Natural killer cell treated with Interleukin-12 subunit alpha and Interleukin-12 subunit beta and Interleukin-15 and Interleukin-18, amount 100 ng/mL, for 72 hours (primary cell): ENCODE results near the gene ENDOG. TPM values are rescaled to one million over a fixed set of nuclear protein-coding genes. Genes with fewer than 3 reads are reported as not detected.
"Not testable (repeated sequence)": the region's sequence is repeated elsewhere in the genome, so short reads cannot be mapped to it uniquely, and the experiment has no call there.

Experiments used
- ATAC-seq, 2 donors: fragments of 150-1000 bp; cut with Tn5 transposase in 1 of 2; sonication (Bioruptor Pico), chemical (Tn5 transposase) in 1 of 2; 2 replicates each; pipeline ENCODE4 v1.10.0; 2021
- DNase-seq: peaks from one replicate; pipeline ENCODE4 v3.0.0; 2022; ENCODE audit warnings: low spot score
- H3K27ac Mint-ChIP-seq, 2 donors: 1 replicate in 1 of 2; 2 replicates in 1 of 2; pipeline ENCODE4 v1.8.0; 2022; ENCODE audit warnings: mixed read lengths in 2 of 2, mild to moderate bottlenecking in 1 of 2, moderate library complexity in 1 of 2
- H3K27me3 Mint-ChIP-seq, 2 donors: 1 replicate in 1 of 2; 2 replicates in 1 of 2; pipeline ENCODE4 v1.8.0; 2022; ENCODE audit warnings: mixed read lengths in 2 of 2
- H3K36me3 Mint-ChIP-seq: one replicate; pipeline ENCODE4 v1.8.0; 2022; ENCODE audit warnings: mixed read lengths
- H3K4me1 Mint-ChIP-seq, 2 donors: 1 replicate in 1 of 2; 2 replicates in 1 of 2; pipeline ENCODE4 v1.8.0; 2022; ENCODE audit warnings: low read depth in 2 of 2, mixed read lengths in 2 of 2, mild to moderate bottlenecking in 1 of 2
- H3K4me3 Mint-ChIP-seq: one replicate; pipeline ENCODE4 v1.8.0; 2022; ENCODE audit warnings: mixed read lengths
- H3K9me3 Mint-ChIP-seq: 2 replicates; pipeline ENCODE4 v1.8.0; 2022; ENCODE audit warnings: mixed read lengths
- total RNA-seq, 2 donors: library from RNA; stranded (reverse); gene quantifications; one replicate each; pipeline ENCODE4 v1.2.3, GENCODE V29; 2022

ENDOG gene
- total RNA-seq, 2 donors from 2014 or later, result 18.4 to 23.7 TPM

DNA sequence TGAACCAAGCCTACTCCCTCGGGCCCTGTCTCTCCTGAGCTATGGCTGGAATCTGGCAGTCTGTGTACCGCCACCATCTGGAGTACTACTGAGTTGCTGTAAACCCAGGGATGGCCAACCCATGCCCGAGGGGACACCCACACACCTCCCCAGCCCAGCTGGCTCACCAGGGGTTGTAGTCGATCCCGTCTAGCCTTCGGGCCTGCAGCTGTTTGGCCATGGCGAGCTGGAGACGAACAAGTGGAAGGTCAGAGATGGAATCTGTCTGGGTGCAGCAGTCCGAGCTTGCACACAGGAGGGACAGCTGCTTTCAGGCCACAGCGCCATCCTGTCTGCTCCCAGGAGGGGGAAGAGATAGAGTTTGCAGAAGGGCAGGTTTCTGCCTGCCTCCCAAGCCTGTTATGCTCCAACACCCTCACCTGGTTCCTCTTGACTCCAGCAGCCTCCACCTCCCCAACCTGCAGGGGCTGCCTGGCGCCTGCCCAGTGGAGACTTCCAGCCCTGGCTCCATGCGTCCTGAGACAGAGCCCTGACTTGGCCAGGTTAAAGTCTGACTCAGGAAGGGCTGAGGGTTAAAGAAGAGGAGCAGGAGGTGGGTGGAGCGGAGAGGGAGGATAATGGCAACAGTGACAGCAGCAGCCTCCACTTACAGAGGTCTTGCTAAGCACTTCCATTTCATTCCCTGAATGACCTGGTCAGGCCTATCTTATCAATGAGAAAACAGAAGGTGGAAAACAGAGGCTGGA, 27.1 kb downstream of the ENDOG start:
- DNase-seq (no peak), ATAC-seq (no peak)
- H3K27me3 Mint-ChIP-seq, result no peaks in the 10 kb centered on the region
- no peak overlapping the region for H3K4me3 Mint-ChIP-seq
- H3K9me3 Mint-ChIP-seq, result no peaks in the 10 kb centered on the region
- no peak overlapping the region for H3K27ac Mint-ChIP-seq
- no peaks in the 10 kb centered on the region for H3K36me3 Mint-ChIP-seq
- H3K4me1 Mint-ChIP-seq, result peaks cover 0 to 2% of the 10 kb centered on the region in 2 donors

DNA sequence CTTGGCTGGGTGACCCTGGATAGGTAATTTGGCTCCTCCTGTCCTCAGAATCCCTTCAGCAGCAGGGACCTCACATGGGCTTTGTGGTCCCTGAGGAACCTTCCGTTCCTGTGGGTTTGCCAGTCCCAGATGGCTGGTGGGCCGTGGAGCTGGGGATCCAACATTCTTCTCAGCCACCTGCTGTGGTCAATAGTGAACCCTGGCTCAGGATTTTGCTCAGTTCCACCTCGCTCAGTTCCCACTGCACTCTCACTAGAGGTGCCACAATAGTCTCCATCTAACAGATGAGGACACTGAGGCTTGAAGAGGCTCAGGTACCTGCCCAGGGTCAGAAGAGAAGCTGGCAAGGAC, 28.4 kb downstream of the ENDOG start:
- peaks cover 0 to 2% of the 10 kb centered on the region in 2 donors for H3K4me1 Mint-ChIP-seq
- DNase-seq (no peak), ATAC-seq (no peak)
- no peak overlapping the region for H3K4me3 Mint-ChIP-seq
- H3K9me3 Mint-ChIP-seq, result peaks cover 8% of the 10 kb centered on the region
- H3K27me3 Mint-ChIP-seq, result no peaks in the 10 kb centered on the region
- H3K27ac Mint-ChIP-seq, result no peak overlapping the region
- peaks cover 10% of the 10 kb centered on the region for H3K36me3 Mint-ChIP-seq

DNA sequence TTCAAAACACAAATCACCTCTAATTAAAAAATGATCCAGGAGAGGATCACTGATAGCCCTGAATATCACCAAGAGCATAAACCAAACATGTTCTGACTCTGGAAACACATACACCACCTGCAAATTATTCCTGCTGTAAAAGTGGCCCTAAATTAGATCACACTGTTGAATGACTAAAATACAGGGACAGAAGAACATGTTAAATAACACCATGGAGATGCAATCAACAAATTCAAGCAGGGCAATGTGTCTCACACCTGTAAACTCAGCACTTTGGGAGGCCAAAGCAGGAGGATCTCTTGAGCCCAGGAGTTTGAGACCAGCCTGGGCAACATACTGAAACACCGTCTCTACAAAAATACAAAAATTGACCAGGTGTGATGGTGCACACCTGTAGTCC, 29.5 kb downstream of the ENDOG start:
- ATAC-seq, result no peak
- no peak overlapping the region for H3K27ac Mint-ChIP-seq

DNA sequence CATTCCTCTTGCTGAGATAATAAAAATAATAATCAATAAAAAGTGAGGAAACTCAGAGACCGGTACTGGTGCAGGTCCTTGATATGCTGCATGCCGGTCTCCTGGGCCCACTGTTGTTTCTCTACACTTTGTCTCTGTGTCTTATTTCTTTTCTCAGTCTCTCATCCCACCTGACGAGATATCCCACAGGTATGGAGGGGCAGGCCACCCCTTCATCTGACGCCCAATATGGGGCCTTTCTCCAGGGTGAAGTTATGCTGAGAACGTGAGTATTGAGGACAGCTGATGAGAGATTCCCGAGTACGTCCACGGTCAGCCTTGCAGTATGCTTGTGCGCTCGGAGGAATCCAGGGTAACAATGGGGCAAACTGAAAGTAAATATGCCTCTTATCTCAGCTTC, 32.7 kb downstream of the ENDOG start:
- DNase-seq, H3K36me3 Mint-ChIP-seq, ATAC-seq, H3K4me1 Mint-ChIP-seq, H3K4me3 Mint-ChIP-seq, H3K27ac Mint-ChIP-seq, H3K27me3 Mint-ChIP-seq, H3K9me3 Mint-ChIP-seq: not testable (repeated sequence)

More for the DNA sequence above, 29.5 kb downstream of the ENDOG start:
- no peaks in the 10 kb centered on the region for H3K27me3 Mint-ChIP-seq
- no peak overlapping the region for H3K4me3 Mint-ChIP-seq
- no peak for DNase-seq
- peaks cover 10% of the 10 kb centered on the region for H3K36me3 Mint-ChIP-seq
- peaks cover 8% of the 10 kb centered on the region for H3K9me3 Mint-ChIP-seq
- no peaks in the 10 kb centered on the region for H3K4me1 Mint-ChIP-seq

DNA sequence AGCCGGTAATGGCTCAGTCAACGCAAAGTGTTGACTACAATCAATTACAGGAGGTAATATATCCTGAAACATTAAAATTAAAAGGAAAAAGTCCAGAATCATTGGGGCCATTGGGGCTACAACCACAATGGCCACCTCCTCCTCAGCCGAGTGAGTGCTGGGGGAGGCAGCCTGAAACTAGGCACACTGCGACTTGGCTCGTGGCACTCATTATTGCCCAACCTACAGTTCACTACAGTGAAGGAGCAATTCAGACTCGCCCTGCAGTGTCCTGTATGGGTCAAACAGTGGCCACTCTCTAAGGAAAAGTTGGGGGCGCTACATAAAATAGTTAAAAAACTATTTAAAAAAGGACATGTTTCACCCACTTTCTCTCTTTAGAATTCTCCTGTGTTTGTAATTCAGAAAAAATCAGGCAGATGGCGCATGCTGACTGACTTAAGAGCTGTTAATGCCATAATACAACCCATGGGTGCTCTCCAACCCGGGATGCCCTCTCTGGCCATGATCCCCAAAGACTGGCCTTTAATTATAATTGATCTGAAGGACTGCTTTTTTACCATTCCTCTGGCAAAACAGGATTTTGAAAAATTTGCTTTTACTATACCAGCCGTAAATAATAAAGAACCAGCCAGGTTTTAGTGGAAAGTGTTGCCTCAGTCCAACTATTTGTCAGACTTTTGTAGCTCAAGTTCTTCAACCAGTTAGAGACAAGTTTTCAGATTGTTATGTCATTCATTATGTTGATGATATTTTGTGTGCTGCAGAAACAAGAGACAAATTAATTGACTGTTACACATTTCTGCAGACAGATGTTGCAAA, 33.7 kb downstream of the ENDOG start:
- H3K9me3 Mint-ChIP-seq, DNase-seq, H3K36me3 Mint-ChIP-seq, H3K4me3 Mint-ChIP-seq, H3K27me3 Mint-ChIP-seq, H3K27ac Mint-ChIP-seq, H3K4me1 Mint-ChIP-seq, ATAC-seq: not testable (repeated sequence)

DNA sequence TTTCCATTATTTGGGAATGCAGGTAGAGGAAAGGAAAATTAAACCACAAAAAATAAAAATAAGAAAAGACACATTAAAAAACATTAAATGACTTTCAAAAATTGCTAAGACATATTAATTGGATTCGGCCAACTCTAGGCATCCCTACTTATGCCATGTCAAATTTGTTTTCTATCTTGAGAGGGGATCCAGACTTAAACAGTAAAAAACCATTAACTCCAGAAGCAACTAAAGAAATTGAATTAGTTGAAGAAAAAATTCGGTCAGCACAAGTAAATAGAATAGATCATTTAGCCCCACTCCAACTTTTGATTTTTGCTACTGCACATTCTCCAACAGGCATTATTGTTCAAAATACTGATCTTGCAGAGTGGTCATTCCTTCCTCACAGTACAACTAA, 34.3 kb downstream of the ENDOG start:
- not testable (repeated sequence) for DNase-seq, H3K9me3 Mint-ChIP-seq, H3K4me1 Mint-ChIP-seq, H3K27me3 Mint-ChIP-seq, H3K36me3 Mint-ChIP-seq, H3K4me3 Mint-ChIP-seq, ATAC-seq, H3K27ac Mint-ChIP-seq

DNA sequence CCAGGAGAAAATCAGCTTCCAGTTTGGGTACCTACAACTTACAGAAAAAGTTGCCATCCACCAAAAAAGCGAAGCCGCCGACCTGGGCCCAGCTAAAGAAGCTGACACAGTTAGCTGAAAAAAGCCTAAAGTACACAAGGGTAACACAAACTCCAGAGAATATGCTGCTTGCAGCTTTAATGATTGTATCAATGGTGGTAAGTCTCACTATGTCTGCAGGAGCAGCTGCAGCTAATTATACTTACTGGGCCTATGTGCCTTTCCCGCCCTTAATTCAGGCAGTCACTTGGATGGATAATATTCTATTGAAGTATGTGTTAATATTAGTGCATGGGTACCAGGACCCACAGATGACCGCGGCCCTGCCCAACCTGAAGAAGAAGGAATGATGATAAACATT, 36.2 kb downstream of the ENDOG start:
- not testable (repeated sequence) for H3K36me3 Mint-ChIP-seq, DNase-seq, H3K27me3 Mint-ChIP-seq, H3K27ac Mint-ChIP-seq, H3K9me3 Mint-ChIP-seq, H3K4me1 Mint-ChIP-seq, ATAC-seq, H3K4me3 Mint-ChIP-seq

DNA sequence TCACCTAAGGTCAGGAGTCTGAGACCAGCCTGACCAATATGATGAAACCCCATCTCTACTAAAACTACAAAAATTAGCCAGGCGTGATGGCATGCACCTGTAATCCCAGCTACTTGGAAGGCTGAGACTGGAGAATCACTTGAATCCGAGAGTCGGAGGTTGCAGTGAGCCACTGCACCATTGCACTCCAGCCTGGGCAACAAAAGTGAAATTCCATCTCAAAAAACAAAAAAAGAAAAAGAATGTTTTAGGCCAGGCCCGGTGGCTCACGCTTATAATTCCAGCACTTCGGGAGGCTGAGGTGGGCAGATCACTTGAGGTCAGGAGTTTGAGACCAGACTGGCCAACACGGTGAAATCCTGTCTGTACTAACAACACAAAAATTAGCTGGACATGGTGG, 40.2 kb downstream of the ENDOG start:
- H3K36me3 Mint-ChIP-seq, H3K9me3 Mint-ChIP-seq, H3K27me3 Mint-ChIP-seq, H3K4me1 Mint-ChIP-seq, H3K4me3 Mint-ChIP-seq, DNase-seq, H3K27ac Mint-ChIP-seq, ATAC-seq: not testable (repeated sequence)

DNA sequence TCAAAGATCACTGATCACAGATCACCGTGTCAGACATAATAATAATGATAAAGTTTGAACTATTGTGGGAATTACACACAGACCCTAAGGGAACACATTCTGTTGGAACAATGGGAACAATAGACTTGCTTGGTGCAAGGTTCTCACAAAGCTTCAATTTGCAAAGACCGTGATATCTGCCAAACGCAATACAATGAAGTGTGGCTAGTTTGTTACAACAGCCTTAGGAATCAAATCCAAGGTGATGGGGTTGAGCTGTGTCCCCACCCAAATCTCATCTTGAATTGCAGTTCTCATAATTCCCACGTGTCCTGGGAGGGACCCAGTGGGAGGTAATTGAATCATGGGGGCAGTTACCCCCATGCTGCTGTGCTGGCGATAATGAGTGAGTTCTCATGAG, 42.6 kb downstream of the ENDOG start:
- H3K27ac Mint-ChIP-seq, result no peak overlapping the region
- no peaks in the 10 kb centered on the region for H3K27me3 Mint-ChIP-seq
- ATAC-seq (no peak), DNase-seq (no peak)
- no peaks in the 10 kb centered on the region for H3K36me3 Mint-ChIP-seq
- H3K4me1 Mint-ChIP-seq, result no peaks in the 10 kb centered on the region
- H3K4me3 Mint-ChIP-seq, result no peak overlapping the region
- no peaks in the 10 kb centered on the region for H3K9me3 Mint-ChIP-seq

DNA sequence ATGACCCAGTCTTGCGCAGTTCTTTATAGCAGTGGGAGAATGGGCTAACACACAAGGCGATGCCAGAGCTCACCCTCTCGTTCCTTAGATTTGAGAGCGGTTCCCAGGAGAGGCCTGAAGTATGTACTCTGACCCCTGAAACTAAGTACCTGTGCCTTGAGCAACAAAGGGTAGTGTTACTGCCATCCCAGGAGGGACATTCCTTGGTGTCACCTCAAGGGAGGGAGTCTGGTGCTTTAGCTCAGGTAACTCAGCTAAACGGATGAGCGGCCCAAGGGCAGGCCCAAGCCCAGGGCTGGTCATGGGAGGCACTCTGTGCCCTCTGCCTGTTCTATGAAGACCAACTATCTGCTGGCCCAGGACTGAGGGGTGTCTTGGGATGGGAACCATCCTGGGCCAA, 43.2 kb downstream of the ENDOG start:
- Mint-ChIP-seq H3K27me3 (no peaks in the 10 kb centered on the region), H3K9me3 (no peaks in the 10 kb centered on the region), H3K36me3 (no peaks in the 10 kb centered on the region), H3K4me1 (no peaks in the 10 kb centered on the region), H3K27ac (no peak overlapping the region), H3K4me3 (no peak overlapping the region)
- ATAC-seq, result peak in 1 of 2 donors; percentile 13
- DNase-seq, result no peak

DNA sequence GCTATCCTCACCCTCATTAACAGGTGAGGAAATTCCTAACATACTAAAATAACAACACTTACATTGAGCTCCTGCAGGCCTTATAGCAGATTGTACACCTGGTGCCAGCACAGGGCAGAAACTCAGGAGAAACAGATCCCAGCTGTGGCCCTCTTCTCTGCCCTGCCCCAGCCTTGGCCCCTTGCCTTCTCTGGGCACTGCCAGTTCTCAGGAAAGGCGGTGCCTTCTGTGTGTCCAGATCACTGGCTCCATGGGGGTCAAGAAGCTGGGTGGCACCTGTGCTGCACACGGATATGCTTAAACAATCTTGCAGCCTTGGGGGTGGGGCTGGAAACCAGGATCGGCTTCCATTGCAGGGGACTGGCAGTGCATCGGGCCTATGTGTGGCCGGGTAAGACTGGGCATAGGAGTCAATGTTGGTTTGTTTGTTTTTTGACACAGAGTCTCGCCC, 44.1 kb downstream of the ENDOG start:
- no peak overlapping the region for H3K4me3 Mint-ChIP-seq
- H3K27ac Mint-ChIP-seq, result no peak overlapping the region
- ATAC-seq (no peak), DNase-seq (no peak)
- H3K27me3 Mint-ChIP-seq, result no peaks in the 10 kb centered on the region
- no peaks in the 10 kb centered on the region for H3K36me3 Mint-ChIP-seq
- H3K9me3 Mint-ChIP-seq, result no peaks in the 10 kb centered on the region
- H3K4me1 Mint-ChIP-seq, result no peaks in the 10 kb centered on the region

DNA sequence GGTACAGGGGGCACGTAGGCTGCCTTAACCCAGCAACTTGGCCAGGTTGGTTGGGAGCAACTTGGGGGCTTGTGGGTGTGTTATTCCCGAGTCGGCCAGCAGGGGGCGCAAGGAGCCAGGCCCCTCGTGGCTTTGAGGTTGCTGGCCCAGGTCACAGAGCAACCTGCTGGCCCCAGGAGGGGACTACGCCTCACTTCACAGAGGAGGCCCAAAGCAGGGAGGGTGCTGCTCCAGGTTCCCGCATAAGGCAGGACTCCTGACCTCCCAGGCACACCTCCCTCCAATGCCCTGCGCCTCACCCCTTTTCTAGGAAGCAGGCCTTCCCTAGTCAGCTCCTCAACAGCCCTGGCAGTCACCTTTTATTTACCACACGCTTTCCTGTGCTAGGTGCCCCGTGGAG, 45.3 kb downstream of the ENDOG start:
- no peaks in the 10 kb centered on the region for H3K9me3 Mint-ChIP-seq
- DNase-seq (peak; percentile 81), ATAC-seq (peak; percentile 84 to 89)
- no peaks in the 10 kb centered on the region for H3K27me3 Mint-ChIP-seq
- no peak overlapping the region for H3K4me3 Mint-ChIP-seq
- H3K4me1 Mint-ChIP-seq, result no peaks in the 10 kb centered on the region
- no peak overlapping the region for H3K27ac Mint-ChIP-seq
- no peaks in the 10 kb centered on the region for H3K36me3 Mint-ChIP-seq

DNA sequence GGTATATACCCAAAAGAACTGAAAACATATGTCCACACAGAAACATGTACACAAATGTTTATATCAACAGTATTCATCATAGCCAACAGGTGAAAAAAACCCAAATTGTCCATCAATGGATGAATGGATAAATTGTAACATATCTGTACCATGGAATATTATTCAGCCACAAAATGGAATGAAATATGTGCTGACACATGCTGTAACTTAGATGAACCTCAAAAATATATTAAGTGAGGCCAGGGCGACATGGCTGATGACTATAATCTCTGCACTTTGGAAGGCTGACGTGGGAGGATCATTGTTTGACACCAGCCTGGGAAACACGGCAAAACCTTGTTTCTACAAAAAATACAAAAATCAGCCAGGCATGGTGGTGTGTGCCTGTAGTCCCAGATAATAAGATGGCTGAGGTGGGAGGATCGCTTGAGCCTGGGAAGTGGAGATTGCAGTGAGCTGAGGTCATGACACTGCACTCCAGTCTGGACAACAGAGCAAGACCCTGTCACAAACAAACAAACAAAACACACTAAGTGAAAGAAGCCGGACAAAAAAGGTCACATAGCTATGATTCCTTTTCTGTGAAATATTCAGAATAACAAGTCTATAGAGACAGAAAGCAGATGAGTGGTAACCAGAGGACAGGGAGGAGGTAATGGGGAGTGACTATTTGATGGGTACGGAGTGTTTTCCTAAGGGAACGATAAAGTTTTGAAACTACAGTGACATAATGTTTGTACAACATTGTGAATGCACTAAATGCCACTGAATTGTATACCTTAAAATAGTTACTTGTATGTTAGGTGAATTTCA, 52.0 kb downstream of the ENDOG start:
- Mint-ChIP-seq H3K4me3 (no peak overlapping the region), H3K27ac (no peak overlapping the region), H3K4me1 (no peaks in the 10 kb centered on the region), H3K9me3 (no peaks in the 10 kb centered on the region), H3K27me3 (no peaks in the 10 kb centered on the region), H3K36me3 (no peaks in the 10 kb centered on the region)
- DNase-seq (no peak), ATAC-seq (no peak)

DNA sequence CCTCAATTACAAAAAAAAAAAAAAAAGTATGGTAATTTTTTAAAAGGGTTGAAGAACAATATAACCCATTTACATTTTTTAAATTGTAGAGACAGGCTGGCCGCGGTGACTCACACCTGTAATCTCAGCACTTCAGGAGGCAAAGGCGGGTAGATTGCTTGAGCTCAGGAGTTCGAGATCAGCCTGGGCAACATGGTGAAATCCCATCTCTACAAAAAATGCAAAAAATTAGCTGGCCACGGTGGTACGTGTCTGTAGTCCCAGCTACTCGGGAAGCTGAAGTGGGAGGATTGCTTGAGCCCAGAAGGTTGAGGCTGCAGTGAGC, 52.6 kb downstream of the ENDOG start:
- not testable (repeated sequence) for H3K27ac Mint-ChIP-seq, ATAC-seq, H3K27me3 Mint-ChIP-seq, H3K4me3 Mint-ChIP-seq, H3K4me1 Mint-ChIP-seq, H3K36me3 Mint-ChIP-seq, DNase-seq, H3K9me3 Mint-ChIP-seq
